SU-DHL-6 (cell line): Measurements from ENCODE around the gene KIF2A.

Experiments
- EZH2phosphoT487 ChIP-seq: fragments of 200-600 bp; sonication (generic), shearing (Covaris generic); conservative IDR thresholded peaks from 2 replicates; pipeline ENCODE4 v1.6.1; 2018; ENCODE audit warnings: mild to moderate bottlenecking, antibody characterized with exemption, low read length, moderate library complexity, mixed read lengths
- TF ChIP-seq, protein P1 (sequence below): fragments of 200-600 bp; sonication (generic); IDR thresholded peaks from one replicate; pipeline ENCODE4 v1.5.1; 2017; ENCODE audit warnings: antibody characterized with exemption, mild to moderate bottlenecking, low read length, moderate library complexity; ENCODE audit not compliant: insufficient read depth, poor library complexity, severe bottlenecking

DNA sequence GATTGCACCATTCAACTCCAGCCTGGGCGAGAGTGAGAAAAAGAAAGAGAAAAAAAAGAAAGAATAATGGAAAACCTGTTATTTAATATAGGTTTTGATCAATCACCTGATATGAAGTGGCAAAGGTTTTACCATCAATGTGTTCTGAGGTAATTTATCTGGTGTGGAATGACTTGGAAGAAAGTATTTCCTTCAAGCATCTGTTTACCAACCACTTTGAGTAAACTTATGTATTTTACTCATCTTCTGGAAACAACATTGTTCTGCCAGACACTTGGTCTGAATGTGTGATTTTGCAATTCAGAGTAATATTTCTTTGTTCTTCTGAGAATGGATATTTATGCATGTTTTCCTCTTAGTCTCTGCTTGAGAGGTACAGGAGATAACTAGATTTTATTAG, 24.3 kb downstream of the KIF2A start:
- no peak for TF ChIP-seq EZH2phosphoT487
- TF ChIP-seq, protein P1, sequence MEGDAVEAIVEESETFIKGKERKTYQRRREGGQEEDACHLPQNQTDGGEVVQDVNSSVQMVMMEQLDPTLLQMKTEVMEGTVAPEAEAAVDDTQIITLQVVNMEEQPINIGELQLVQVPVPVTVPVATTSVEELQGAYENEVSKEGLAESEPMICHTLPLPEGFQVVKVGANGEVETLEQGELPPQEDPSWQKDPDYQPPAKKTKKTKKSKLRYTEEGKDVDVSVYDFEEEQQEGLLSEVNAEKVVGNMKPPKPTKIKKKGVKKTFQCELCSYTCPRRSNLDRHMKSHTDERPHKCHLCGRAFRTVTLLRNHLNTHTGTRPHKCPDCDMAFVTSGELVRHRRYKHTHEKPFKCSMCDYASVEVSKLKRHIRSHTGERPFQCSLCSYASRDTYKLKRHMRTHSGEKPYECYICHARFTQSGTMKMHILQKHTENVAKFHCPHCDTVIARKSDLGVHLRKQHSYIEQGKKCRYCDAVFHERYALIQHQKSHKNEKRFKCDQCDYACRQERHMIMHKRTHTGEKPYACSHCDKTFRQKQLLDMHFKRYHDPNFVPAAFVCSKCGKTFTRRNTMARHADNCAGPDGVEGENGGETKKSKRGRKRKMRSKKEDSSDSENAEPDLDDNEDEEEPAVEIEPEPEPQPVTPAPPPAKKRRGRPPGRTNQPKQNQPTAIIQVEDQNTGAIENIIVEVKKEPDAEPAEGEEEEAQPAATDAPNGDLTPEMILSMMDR: no peak
